ENCODE results near the gene SGK1.
"Not testable (repeated sequence)": the region's sequence is repeated elsewhere in the genome, so short reads cannot be mapped to it uniquely, and the experiment has no call there.

SGK1 gene

GRCh38 chr6:134326192-134326591, 8.3 kb upstream of the SGK1 start:
- FAIRE-seq: not testable (repeated sequence)

DNA sequence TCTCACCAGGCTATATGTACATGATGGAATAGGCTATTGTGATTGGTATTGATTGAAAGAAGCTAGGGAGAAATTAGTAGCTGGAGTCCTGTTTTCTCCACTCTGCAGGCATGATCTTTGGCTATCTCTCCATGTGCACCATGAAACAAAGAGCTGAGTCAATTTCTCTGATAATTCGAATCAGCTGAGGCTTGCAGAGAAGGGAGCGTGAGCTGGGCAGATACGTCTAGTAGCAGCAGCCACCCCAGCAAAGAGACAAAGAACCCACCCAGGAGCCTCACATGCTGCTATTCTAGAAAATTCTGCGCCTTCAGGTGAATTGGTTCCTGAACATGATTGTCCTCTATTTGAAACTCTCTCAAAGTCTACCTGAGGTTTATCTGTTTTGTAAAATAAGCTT, 6.9 kb upstream of the SGK1 start:
- FAIRE-seq: no peak

DNA sequence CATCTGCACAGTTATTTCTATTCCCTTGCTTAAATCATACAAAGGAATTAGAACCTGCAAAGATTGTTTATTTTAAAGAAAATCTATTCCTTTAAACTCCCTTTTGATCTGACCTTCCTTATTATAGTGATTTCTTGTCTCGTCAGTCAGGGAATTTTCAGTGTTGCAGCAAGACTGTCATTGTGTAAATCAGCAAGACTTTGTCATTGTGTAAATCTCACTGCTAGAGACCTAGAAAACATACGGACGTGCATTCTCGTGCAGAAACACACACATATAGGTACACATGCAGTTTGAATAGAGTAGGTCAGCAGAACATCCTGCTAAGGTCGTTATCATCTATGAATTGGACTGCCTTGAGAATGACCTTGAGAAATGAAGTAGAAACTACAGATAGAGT, 6.2 kb upstream of the SGK1 start:
- no peak for FAIRE-seq

DNA sequence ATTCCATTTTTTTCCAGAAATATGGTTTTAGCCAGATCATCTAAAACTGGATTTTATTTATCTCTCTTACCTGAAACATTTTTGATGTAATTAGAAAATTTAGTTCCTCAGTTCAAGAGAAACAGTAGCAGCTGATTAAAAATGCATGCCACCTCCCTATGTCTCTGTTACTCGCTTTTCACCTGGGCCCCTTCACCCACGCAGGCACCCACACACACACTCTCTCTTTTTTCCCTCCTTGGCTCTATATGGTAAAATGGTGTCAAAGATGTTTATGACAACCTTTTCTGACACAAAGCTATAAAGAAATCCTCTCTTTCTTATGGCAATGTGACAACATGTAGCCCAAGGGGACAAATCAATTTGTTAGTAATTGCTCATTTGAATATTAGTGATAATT, 5.8 kb upstream of the SGK1 start:
- FAIRE-seq: no peak

DNA sequence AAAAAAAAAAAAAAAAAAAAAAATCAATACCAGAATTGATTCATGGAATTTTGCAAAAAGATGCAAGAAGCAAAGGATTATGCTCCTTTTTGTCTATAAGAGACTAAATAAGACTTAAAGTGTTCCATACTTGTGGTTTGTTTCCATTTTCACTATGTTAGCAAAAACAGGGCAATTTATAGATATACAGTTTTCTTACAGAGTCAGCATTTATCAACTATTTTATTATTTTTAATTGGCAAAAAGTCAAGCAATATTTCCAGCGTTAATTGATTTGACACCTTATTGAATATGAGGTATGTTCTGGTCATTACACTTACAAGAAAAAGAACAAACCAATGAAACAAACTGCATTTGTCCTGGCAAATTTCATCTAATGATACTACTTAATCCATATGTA, 5.4 kb upstream of the SGK1 start:
- FAIRE-seq: no peak

GRCh38 chr6:134322216-134322615, 4.3 kb upstream of the SGK1 start:
- no peak for FAIRE-seq

- FAIRE-seq: no peak
Measured at GRCh38 chr6:134321246-134321645, 3.3 kb upstream of the SGK1 start.

GRCh38 chr6:134319686-134320085, 1.8 kb upstream of the SGK1 start:
- not testable (repeated sequence) for FAIRE-seq

DNA sequence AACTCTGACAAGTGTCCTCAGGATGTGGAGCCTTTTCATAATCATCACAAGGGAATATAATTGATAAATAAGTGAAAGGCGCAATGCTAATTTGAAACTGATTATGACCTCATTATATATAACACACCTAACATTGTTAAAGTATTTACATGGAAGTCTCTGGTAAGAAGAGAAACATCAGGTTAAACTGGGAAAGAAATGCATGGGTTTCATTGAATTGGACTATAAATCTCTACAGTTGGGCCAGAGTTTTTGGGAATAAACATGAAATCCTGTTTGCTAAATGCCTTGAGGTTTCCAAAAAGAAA, 1.0 kb upstream of the SGK1 start:
- no peak for FAIRE-seq

DNA sequence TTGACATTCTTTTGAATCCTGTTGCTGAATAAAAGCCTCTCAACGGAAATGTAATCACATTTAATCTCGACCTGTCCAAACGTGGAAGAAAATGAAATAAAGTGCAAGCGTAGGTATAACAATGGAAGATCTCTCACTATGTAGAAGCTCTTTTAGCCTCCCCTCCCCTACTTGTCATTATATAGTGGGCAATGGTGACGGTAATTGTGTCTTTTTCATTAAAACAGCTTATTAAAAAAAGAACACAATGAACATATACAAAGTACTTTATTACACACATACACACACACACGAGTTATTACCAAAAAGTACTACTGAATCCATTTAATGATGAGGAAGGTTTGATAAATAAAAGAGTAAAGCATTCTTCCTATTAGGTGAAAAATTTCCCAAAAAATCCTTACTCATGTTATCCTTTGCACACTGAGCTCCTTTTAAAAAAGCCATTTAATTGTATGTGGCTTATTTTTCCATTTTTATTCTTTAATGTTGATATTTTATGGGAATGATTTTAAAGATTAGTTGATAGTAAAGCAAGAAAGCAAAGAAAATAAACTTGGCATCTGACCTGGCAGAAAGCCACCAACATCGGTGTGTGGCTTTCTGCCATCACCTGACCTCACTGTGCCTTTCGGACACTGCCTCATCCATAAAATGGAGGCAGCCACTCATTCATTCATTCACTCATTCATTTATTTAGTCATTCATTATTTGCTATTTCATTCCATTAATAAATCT, 493 bp upstream of the SGK1 start:
- FAIRE-seq: no peak

- no peak for FAIRE-seq
Measured at GRCh38 chr6:134316733-134317431, 1.0 kb downstream of the SGK1 start.

- FAIRE-seq: no peak
Measured at GRCh38 chr6:134315974-134316441, 1.9 kb downstream of the SGK1 start.

DNA sequence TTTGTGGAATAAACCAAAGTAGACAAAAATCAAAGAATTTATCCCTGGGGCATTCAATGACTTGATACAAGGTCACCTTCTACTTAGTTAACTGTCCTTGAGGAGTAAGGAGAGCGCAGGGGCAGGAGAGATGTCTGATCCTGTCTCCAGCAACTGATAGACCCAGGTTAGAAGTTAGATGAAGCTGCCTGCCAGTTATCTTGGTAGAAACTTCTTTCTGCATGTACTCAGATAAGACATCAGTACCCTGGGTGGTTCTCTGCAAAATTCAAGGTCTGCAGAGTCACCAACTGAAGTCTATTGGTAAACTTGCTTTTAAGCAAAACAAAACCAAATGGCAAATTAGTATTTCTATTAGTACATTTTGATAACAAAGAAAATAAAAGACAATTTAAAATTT, 2.7 kb downstream of the SGK1 start:
- no peak for FAIRE-seq

DNA sequence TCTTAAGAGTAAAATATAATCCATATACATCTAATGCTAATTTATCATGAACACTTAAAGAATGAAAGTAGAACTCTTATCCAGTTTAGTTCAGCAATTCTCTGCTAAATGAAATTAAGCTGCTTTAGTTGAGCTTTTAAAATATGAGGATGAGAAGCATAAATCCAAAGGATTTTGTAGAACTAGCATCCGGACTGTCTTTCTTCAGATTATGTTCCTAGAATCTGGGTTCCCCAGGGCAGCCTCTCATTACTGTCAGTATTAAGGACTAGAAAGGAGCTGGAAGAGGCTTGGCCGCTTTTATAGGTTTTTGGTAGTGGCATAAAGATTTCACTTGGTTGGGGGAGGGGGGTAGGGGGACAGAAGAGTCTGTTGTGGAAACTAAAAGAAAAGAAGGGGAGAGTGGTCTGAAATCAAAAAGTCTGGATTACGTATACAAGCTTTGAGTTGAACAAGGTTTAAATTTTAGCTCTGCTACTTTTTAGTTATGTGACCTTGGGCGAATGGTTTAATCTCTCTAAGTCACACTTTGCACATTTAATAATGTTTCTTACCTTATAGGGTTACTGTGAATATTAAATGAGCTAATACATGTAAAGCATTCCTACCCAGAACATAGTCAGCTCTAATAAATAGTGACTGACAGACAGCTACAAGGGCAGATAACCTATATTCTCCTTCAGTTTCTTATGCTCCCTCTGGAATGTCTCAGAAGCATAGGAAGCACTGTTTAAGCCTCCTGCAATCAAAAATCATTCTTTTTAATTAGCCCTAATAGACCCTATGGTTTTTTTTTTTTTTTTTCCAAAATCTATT, 3.7 kb downstream of the SGK1 start:
- no peak for FAIRE-seq

DNA sequence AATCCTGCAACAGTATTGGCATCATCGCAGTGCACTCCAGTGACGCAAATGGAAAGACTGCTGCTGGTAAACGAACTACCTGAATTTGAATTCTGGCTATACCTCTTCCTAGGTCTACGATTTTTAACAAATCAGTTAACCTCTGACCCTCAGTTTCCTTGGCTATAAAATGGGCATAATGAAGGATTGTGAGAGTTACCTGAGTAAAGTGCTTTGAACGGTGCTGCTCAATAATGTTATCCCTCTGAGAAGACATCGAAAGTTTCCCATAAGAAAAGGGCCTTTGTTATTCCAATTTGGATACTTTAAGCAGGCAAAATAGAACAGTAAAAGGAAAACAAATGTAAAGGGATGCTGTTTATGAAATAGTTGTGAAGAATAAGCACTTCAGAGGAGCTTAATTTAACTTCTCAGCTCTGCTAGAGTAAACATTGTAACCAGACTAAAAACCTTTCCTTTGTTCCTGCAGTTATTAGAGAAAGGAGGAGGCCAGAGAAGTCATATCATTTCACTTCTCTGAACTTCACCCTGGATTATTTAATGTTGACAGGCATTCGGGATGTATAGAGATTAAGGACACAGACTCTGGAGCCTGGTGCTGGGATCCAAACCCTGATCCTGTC, 5.8 kb downstream of the SGK1 start:
- FAIRE-seq: no peak

GRCh38 chr6:134310817-134311216, 7.1 kb downstream of the SGK1 start:
- FAIRE-seq: no peak

DNA sequence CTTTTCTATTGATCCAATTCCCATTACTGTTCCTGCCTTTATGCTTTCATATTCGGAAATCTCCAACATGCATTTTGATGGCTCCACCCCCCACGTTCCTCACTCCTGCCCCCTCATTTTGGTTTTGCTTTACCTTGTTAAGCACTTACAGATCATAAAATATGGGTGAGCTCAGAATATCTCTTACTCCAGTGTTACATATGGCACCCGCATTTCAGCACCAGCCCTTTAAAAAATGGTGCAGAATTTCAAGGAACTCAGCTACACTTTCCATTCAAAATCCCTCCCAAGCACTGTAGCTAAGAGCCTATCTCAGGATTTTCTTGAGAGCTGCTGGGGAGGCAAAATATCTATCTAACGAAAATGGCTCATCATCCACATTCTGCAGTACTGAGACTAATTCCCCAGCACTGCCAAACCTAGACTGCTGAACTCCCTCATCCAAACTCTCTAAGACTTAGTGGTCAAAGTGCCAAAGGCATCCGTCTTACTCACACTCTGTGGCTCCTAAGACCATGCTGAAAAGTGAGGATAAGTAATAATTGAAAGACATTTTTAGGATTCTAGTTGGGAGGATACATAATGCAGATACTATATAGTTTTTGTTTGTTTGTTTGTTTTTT, 7.8 kb downstream of the SGK1 start:
- no peak for FAIRE-seq

- FAIRE-seq: no peak
Measured at GRCh38 chr6:134309227-134309626, 8.7 kb downstream of the SGK1 start.

DNA sequence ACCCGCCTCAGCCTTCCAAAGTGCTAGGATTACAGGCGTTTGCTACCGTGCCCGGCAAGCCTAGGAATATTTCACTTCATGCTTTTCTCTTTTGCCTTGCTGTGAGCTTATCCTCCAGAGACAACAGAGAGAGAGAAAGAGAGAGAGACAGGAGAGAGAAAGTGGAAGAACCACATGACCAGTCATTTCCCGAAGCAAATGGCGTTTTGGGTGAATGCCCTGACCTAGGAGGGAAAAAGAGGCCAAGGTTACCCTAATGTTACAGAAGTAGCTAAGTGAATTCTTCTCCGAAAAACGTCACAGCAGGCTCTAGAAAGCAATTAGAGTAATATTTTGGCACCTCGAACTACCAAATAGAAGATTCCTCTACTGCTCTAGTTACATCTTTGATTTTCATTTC, 9.1 kb downstream of the SGK1 start:
- FAIRE-seq: no peak

DNA sequence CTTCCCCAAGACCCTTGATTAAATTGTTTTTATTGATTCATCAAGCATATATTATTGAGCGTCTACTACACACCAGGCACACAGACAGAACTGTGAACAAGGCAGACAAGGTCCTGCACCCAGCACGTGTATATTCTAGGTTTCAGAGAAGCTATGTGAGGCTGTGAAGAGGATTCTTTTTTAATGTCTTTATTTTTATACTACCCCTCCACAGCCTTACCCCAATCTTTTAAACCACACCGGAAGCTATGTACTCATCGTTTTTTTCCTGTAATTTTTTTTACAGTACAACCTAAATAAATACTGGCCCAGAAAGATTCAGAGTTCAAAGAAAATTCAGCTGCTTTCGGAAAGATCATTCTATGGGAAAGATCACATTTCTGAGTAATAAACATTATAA, 10.0 kb downstream of the SGK1 start:
- no peak for FAIRE-seq

- FAIRE-seq: no peak
Measured at GRCh38 chr6:134307075-134307474, 10.8 kb downstream of the SGK1 start.

DNA sequence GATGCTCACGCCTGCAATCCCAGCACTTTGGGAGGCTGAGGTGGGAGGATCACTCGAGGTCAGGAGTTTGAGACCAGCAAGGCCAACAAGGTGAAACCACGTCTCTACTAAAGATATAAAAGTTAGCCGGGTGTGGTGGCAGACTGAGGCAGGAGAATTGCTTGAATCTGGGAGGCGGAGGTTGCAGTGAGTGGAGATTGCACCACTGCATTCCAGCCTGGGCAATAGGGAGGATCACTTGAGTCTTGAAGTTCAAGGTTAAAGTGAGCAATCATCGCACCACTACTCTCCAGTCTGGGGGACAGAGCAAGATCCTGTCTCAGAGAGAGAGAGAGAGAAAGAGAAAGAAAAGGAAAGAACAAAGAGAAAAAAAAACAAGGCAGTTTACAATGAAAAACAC, 13.5 kb downstream of the SGK1 start:
- FAIRE-seq: not testable (repeated sequence)

DNA sequence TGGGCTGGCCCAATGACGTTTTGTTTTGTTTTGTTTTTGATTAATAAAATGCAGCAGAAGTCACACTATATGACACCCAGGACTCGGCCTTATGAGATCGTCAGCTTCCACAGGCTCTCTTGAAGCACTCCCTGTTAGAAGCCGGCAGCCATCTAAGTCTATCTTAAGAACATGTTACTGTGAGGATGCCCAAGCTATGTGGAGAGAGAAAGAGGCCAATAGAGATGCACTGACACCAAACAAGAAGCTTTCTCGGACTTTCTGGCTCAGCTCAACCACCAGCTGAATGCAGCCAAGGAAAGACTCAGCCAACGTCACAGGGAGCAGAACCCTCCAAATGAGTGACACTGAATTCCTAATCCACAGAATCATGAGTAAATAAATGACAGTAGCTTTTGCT, 14.0 kb downstream of the SGK1 start:
- no peak for FAIRE-seq
